CD4-positive, alpha-beta T cell treated with Interleukin-17A for 1 hour (primary cell): Measurements from ENCODE around the gene TMTC3.

Experiments
- DNase-seq: peaks from one replicate; pipeline ENCODE4 v3.0.0-alpha.2; 2020

The TMTC3 gene

DNA sequence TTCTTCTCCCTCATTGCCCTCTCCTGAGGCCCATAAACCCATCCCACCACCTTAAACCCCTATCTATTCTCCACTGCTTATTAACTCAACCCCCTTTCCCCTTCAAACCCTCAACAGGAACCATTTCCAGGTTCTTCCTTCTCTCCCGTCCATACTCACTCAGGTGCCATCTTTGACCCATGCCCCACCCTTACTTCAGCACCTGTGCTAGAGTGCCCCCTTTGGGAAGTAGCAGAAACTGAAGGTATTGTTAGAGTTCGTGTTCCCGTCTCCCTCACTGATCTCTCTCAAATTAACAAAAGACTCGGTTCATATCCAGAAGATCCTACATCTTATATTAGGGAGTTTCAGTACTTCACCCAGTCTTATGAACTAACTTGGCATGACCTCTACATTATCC lies 86.6 kb downstream of the TMTC3 start:
- DNase-seq, result no peak

DNA sequence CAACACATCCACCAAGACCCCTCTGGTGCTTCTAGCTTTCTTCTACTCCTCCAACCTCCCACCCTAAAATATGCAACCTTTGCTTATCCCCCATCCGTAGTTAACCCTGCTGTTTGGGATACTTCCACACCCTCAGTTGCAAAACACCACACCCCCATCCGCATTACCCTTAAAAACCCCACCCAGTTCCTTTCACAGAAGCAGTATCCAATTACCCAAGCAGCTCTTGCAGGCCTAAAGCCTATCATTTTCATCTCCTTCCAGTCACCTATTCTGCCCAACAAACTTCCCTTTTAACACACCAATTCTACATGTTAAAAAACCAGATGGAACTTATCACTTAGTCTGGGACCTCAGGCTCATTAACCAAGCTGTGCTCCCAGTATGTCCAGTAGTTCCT lies 88.2 kb downstream of the TMTC3 start:
- no peak for DNase-seq

DNA sequence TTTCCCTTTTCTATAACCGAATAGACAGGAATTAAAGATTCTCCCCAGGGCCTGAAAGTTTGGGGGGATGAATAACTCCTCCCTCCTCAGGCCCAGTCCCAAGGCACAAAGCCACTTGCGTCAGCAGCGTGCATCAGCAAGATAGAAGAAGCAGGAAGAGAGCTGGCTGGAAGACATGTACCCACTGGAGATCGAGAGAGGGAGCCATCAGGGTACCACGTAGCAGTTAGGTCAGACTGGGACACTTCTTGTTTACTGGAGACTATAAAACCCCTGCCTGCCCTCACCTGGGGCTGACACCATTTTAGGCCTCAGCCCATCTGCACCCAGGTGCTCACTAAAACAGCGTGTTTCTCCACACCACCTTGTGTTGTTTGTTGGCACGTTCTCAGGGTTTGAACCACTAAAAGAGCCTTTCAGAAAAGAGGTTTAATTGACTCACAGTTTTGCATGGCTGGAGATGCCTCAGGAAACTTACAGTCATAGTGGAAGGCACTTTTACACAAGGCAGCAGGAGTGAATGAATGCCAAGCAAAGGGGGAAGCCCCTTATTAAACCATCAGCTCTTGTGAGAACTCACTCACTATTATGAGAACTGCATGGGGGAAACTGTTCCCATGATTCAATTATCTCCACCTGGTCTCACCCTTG lies 93.2 kb downstream of the TMTC3 start:
- no peak for DNase-seq

DNA sequence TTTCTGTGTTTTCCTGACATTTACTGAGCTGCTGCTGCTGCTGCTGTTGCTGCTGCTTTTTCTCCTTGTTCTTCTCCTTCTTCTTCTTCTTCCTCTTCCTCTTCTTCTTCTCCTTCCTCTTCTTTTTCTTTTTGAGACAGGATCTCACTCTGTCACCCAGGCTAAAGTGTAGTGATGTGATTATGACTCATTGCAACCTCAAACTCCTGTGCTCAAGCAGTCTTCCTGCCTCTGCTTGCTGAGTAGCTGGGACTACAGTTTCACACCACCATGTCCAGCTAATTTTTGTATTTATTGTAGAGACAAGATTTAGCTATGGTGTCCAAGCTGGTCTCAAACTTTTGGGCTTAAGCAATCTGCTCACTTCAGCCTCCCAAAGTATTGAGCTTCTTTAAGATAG lies 95.8 kb downstream of the TMTC3 start:
- no peak for DNase-seq

DNA sequence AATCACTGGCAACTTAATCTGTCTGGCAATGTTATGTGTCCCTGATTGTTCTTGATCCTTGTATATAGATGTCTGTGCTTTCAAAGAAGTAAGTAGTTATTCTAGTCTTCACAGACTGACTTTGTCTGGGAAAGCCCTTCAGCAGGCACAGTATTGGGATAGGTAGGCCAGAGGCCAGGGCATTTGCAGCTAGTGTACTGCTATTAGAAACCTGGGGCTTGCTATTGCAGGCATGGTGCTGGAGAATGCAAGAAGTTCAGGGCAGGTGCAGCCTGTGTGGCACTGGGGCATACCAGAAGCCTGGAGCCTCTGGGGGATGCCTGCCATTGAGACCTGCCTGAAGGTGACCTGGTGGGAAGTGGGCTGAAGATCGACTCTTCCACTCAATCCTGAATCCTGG lies 96.3 kb downstream of the TMTC3 start:
- DNase-seq, result no peak

DNA sequence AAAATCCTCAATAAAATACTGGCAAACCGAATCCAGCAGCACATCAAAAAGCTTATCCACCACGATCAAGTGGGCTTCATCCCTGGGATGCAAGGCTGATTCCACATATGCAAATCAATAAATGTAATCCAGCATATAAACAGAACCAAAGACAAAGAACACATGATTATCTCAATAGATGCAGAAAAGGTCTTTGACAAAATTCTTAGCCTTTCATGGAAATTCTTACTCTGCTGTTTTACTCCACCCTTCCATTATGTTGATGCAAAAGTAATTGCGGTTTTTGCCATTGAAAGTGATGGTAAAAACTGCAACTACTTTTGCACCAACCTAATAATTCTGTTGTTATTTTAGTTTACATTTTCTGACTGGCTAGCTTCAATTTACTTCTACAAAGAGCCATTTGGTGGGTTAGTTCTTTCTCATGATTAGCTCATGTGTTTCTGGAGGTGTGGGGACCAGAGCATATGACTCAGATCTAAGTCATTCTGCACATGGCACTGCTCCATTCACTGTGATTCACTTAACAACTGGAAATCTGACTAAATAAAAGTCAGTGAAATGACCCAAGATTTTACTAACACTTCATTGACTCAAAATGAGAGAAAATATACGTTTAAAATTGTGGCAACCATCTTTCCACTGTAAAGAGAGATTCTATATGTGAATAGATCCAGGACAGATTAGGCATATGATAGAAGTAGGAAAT lies 99.9 kb downstream of the TMTC3 start:
- DNase-seq, result no peak

DNA sequence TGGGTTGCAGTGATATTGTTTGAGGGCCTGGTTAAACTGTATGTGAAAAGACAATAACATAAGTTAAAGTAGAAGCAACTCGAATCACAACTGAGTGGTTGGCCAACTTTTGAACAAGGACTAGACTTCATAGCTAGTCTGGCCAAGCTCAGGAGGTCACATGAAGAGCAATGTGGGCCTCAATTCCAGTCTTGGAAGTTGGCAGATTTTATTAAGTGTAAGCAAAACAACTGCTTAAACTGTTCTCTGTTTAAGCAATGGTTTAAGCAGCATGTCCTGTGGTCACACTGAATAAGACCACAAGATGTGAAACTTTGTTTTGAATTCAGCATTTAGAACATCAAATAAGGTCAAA lies 100.4 kb downstream of the TMTC3 start:
- DNase-seq, result no peak

DNA sequence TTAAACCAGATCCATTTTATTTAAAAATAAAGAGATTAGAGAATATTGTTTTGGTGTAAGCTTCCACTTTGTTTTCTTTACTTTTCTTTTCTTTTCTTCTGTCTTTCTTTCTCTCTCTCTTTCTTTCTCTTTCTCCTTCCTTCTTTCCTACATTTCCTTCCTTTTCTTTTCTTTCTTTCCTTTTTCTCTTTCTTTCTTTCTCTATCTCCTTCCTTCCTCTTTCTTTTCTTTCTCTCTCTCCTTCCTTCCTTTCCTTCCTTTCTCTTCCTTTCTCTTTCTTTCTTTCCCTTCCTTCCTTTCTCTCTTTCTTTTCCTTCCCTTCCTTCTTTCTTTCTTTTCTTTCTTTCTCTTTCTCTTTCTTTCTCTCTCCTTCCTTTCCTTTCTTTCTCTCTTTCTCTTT lies 100.8 kb downstream of the TMTC3 start:
- DNase-seq, result no peak

DNA sequence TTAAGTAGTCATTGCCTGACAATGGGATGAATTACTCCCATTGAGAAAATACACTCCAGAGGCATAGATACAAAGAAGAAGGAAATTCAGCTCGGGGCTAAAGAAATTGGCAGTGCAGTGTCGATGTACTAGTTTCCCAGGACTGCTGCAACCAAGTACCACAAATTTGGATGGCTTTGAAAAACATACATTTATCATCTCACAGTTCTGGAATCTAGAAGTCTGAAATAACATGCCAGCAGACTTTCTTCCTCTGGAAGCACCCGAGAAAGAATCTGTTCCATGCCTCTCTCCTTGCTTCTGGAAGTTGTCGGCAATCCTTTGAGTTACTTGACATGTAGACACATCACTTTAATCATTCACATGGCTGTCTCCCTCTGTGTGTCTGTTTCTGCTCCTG lies 101.9 kb downstream of the TMTC3 start:
- DNase-seq, result no peak

DNA sequence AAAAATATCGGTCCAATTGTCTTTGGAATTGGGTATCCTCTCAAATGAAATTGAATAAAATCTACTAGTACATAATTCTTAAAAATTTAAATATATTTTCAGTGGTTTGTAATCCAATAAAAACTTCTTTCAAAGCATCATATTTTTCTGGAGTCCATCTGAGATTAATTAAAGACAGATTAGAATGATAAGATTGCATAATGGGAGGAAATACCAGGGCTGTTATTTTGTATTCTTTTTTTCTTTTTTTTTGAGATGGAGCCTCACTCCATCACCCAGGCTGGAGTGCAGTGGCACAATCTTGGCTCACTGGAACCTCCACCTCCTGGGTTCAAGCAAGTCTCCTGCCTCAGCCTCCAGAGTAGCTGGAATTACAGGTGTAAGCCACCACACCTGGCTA lies 103.8 kb downstream of the TMTC3 start:
- no peak for DNase-seq

DNA sequence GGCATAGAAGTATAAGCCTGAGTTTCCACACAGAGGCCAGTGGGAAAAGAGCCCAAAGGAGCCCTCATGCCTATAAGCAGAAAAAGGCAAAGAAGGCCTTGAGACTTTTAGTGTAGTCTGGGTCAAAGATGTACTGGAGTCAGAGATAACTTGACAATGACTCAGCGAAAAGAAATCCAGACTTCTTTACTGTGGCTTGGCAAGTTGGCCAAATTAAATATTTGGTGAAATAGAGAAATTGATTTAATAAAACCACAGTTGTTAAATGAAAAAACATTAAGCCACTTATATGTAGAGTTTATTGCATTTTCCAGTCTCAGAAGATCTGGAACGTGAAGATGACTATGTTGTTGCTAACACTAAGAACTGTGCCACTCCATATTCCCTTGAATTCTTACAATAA lies 105.1 kb downstream of the TMTC3 start:
- no peak for DNase-seq

DNA sequence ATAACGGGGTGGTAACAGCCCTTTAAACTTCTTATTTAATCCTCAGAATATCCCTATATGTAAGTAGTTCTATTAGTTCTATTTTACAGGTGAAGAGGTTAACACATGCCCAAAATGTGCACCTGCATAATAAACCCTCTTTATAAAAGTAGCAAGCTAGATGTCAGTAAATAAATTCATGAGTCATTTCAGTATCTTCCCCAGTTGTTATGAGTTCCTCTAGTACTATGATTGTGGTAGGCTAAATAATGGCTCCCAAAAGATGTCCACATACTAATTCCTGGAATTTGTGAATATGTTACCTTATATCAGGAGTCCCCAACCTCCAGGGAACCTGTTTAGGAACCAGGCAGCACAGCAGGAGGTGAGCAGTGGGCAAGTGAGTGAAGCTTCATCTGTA lies 106.5 kb downstream of the TMTC3 start:
- no peak for DNase-seq
